ENCODE results near the gene ADARB1. TPM values are rescaled to one million over a fixed set of nuclear protein-coding genes. Genes with fewer than 3 reads are reported as not detected.

Gene ADARB1
- total and polyA plus RNA-seq, 2 donors (not counting 1 experiment from before 2014, with no cell fraction given) = 17.1 to 33.3 TPM

DNA sequence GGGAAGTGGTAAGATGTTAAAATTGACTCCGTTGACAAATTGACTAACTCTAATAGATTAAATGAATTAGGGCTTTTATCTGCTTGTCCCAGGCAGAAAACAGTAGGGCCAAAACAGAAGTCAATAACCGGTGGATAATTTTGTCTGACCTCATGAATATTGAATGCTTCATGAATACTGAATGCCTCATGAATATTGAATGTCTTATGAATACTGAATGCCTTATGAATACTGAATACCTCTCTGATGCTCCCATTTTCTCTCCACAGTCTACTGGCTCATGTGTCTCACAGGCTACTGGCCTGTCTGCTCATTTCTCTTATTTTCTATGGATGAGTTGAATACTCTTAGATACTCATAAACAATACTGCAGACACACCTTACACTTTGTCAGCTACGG, 157.3 kb downstream of the ADARB1 start:
- Histone ChIP-seq H3K4me3 (ENCODE audit: control extremely low read depth in 1 of 5, extremely low read depth in 1 of 5, insufficient read depth in 1 of 5, low read depth in 2 of 5, low read length in 4 of 5) (no peak overlapping the region), H3K4me2 (replicated peaks; ENCODE audit: low read depth, low read length, poor library complexity, severe bottlenecking) (no peak overlapping the region), H3K27me3 (replicated peaks in 1 of 4; ENCODE audit: control extremely low read depth in 1 of 4, control insufficient read depth in 3 of 4, insufficient read depth in 4 of 4, low read length in 3 of 4) (peaks cover 0 to 15% (median 2%) of the 10 kb centered on the region in 4 experiments), H3K79me2 (ENCODE audit: control insufficient read depth, insufficient read depth, low read length) (no peaks in the 10 kb centered on the region), H3K36me3 (replicated peaks in 1 of 2; ENCODE audit: control extremely low read depth in 1 of 2, control insufficient read depth in 1 of 2, extremely low read depth in 1 of 2, insufficient read depth in 2 of 2, low read length in 1 of 2) (no peaks in the 10 kb centered on the region), H3K9me3 (ENCODE audit: control extremely low read depth in 1 of 3, control insufficient read depth in 2 of 3, insufficient read depth in 1 of 3, low read length in 2 of 3) (no peaks in the 10 kb centered on the region), H3K27ac (ENCODE audit: low read length in 2 of 2) (no peak overlapping the region), H3K9ac (ENCODE audit: low read length) (no peak overlapping the region), H3K4me1 (ENCODE audit: control insufficient read depth in 2 of 2, insufficient read depth in 2 of 2, low read length in 2 of 2) (peaks cover 2% of the 10 kb centered on the region in 2 donors), H4K20me1 (ENCODE audit: control insufficient read depth, insufficient read depth, low read length, poor library complexity, severe bottlenecking) (no peaks in the 10 kb centered on the region), H2AFZ (ENCODE audit: insufficient read depth, low read depth, low read length, poor library complexity, severe bottlenecking) (no peak overlapping the region)
- ChIA-PET CTCF (no interaction called here), POLR2A (no interaction called here)
- Mint-ChIP-seq H3K27ac (no peak overlapping the region), H3K9me3 (ENCODE audit: insufficient read depth) (no peaks in the 10 kb centered on the region), H3K27me3 (peaks cover 19% of the 10 kb centered on the region), H3K4me3 (no peak overlapping the region), H3K4me1 (peaks cover 10% of the 10 kb centered on the region)
- TF ChIP-seq, protein P1, sequence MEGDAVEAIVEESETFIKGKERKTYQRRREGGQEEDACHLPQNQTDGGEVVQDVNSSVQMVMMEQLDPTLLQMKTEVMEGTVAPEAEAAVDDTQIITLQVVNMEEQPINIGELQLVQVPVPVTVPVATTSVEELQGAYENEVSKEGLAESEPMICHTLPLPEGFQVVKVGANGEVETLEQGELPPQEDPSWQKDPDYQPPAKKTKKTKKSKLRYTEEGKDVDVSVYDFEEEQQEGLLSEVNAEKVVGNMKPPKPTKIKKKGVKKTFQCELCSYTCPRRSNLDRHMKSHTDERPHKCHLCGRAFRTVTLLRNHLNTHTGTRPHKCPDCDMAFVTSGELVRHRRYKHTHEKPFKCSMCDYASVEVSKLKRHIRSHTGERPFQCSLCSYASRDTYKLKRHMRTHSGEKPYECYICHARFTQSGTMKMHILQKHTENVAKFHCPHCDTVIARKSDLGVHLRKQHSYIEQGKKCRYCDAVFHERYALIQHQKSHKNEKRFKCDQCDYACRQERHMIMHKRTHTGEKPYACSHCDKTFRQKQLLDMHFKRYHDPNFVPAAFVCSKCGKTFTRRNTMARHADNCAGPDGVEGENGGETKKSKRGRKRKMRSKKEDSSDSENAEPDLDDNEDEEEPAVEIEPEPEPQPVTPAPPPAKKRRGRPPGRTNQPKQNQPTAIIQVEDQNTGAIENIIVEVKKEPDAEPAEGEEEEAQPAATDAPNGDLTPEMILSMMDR (IDR thresholded peaks at IDR 0.05) = no peak
- no peak for TF ChIP-seq EZH2 (IDR thresholded peaks at IDR 0.05; ENCODE audit: borderline replicate concordance, insufficient read depth, low read depth, low read length, poor library complexity, severe bottlenecking)
- intact Hi-C loops (cut with micrococcal nuclease) = no loop called here
- no CpG with 5 or more reads among the region's 3 CpGs for WGBS (ENCODE audit: insufficient coverage)
- ATAC-seq (ENCODE audit: low read depth) (no peak), DNase-seq (no peak)

DNA sequence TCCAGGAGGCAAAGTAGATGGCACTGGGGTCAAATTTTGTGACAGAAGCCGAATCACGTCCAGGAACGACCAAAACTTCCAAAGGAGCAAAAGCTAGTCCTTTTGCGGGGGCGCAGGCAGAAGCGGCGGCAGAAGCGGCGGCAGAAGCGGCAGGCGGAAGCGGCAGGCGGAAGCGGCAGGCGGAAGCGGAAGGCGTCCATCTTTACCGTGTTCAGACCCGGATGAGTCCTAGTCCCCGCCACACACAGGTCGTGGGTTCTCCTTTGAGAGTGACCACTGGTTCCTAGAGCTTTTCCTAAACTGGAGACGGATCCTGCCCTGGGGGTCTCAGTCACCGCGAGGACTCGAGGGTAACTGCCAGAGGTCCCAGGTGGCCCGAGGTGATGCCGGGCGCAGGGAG, 159.7 kb downstream of the ADARB1 start:
- ATAC-seq (ENCODE audit: low read depth) = no peak
- intact Hi-C loops (cut with micrococcal nuclease) = no loop called here
- Histone ChIP-seq H3K9ac (ENCODE audit: low read length) (no peak overlapping the region), H3K9me3 (ENCODE audit: control extremely low read depth in 1 of 3, control insufficient read depth in 2 of 3, insufficient read depth in 1 of 3, low read length in 2 of 3) (no peaks in the 10 kb centered on the region), H3K36me3 (replicated peaks in 1 of 2; ENCODE audit: control extremely low read depth in 1 of 2, control insufficient read depth in 1 of 2, extremely low read depth in 1 of 2, insufficient read depth in 2 of 2, low read length in 1 of 2) (no peaks in the 10 kb centered on the region), H3K27ac (ENCODE audit: low read length in 2 of 2) (no peak overlapping the region), H3K4me1 (ENCODE audit: control insufficient read depth in 2 of 2, insufficient read depth in 2 of 2, low read length in 2 of 2) (no peaks in the 10 kb centered on the region), H3K79me2 (ENCODE audit: control insufficient read depth, insufficient read depth, low read length) (no peaks in the 10 kb centered on the region), H3K4me2 (replicated peaks; ENCODE audit: low read depth, low read length, poor library complexity, severe bottlenecking) (no peak overlapping the region), H3K4me3 (ENCODE audit: control extremely low read depth in 1 of 5, extremely low read depth in 1 of 5, insufficient read depth in 1 of 5, low read depth in 2 of 5, low read length in 4 of 5) (peak overlapping the region in 2 of 5 experiments; percentile 4 to 11), H3K27me3 (replicated peaks in 1 of 4; ENCODE audit: control extremely low read depth in 1 of 4, control insufficient read depth in 3 of 4, insufficient read depth in 4 of 4, low read length in 3 of 4) (peaks cover 0 to 19% (median 2%) of the 10 kb centered on the region in 4 experiments), H2AFZ (ENCODE audit: insufficient read depth, low read depth, low read length, poor library complexity, severe bottlenecking) (no peak overlapping the region), H4K20me1 (ENCODE audit: control insufficient read depth, insufficient read depth, low read length, poor library complexity, severe bottlenecking) (no peaks in the 10 kb centered on the region)
- H3K9me3 Mint-ChIP-seq (ENCODE audit: insufficient read depth) = no peaks in the 10 kb centered on the region
- H3K27ac Mint-ChIP-seq = no peak overlapping the region
- CTCF ChIA-PET = interaction anchor here (0.8 kb wide), 1 partner anchor 37 kb away, joined by 3 read pairs; no protein-coding TSS in a partner anchor
- no peaks in the 10 kb centered on the region for H3K4me1 Mint-ChIP-seq
- peaks cover 30% of the 10 kb centered on the region for H3K27me3 Mint-ChIP-seq
- TF ChIP-seq, protein P1 (IDR thresholded peaks at IDR 0.05) = no peak
- no peak for TF ChIP-seq EZH2 (IDR thresholded peaks at IDR 0.05; ENCODE audit: borderline replicate concordance, insufficient read depth, low read depth, low read length, poor library complexity, severe bottlenecking)
- no peak overlapping the region for H3K4me3 Mint-ChIP-seq
- POLR2A ChIA-PET = no interaction called here
- 79% methylated on average over 28 of the region's 28 CpGs for WGBS (ENCODE audit: insufficient coverage)
- DNase-seq = no peak

Measured in B cell (primary cell).